K562 (cell line): ENCODE data around the gene STING1.
A peak's percentile ranks its signal among the peaks of the same experiment; 100 is the strongest.
"Not testable (repeated sequence)": the region's sequence is repeated elsewhere in the genome, so short reads cannot be mapped to it uniquely, and the experiment has no call there.

Source experiments
- CBX2 ChIP-seq: fragments of 200-600 bp; sonication (generic); IDR thresholded peaks from one replicate; pipeline ENCODE4 v1.6.1; 2012; ENCODE audit warnings: mild to moderate bottlenecking, low read length, inconsistent platforms; ENCODE audit not compliant: insufficient read depth, poor library complexity, severe bottlenecking
- CTCF ChIP-seq, 3 experiments: IDR thresholded peaks in 2 of 3; conservative IDR thresholded peaks in 1 of 3; 2 replicates each; pipeline ENCODE4 v1.5.1; 2011 to 2012; ENCODE audit warnings: low read length in 3 of 3, mild to moderate bottlenecking in 3 of 3, control low read depth in 2 of 3, improper control_type of control experiment in 1 of 3, inconsistent platforms in 1 of 3, low read depth in 1 of 3, mixed read lengths in 1 of 3, moderate library complexity in 1 of 3; ENCODE audit not compliant: insufficient read depth in 2 of 3
- EZH2 ChIP-seq: IDR thresholded peaks from 2 replicates; pipeline ENCODE4 v1.6.1; 2012; ENCODE audit warnings: low read depth, mild to moderate bottlenecking, inconsistent platforms, low read length, borderline replicate concordance
- JUNB ChIP-seq: fragments of 450-650 bp; formaldehyde crosslinking; conservative IDR thresholded peaks from 2 replicates; pipeline ENCODE4 v1.4.0; 2020; ENCODE audit warnings: mild to moderate bottlenecking
- POLR2H ChIP-seq: IDR thresholded peaks from 2 replicates; pipeline ENCODE4 v1.6.1; 2016; ENCODE audit warnings: missing genetic modification characterization, low read depth, mild to moderate bottlenecking, control low read depth, missing compliant biosample characterization, moderate library complexity
- SMARCC2 ChIP-seq: fragments of 450-650 bp; IDR thresholded peaks from 2 replicates; pipeline ENCODE4 v1.6.1; 2017; ENCODE audit warnings: antibody characterized with exemption, moderate library complexity, mild to moderate bottlenecking, low read depth
- UBTF ChIP-seq, 2 experiments: IDR thresholded peaks; 2 replicates each; pipeline ENCODE4 v1.6.1; 2012; ENCODE audit warnings: improper control_type of control experiment in 2 of 2, low read depth in 2 of 2, low read length in 2 of 2, borderline replicate concordance in 1 of 2
- USF2 ChIP-seq: sonication (generic); formaldehyde crosslinking; IDR thresholded peaks from 2 replicates; pipeline ENCODE4 v1.5.0; 2020; ENCODE audit warnings: missing genetic modification reagents
- ZNF75A ChIP-seq: fragments of 450-650 bp; formaldehyde crosslinking; IDR thresholded peaks from 2 replicates; pipeline ENCODE4 v1.4.0; 2020; ENCODE audit warnings: mild to moderate bottlenecking

DNA sequence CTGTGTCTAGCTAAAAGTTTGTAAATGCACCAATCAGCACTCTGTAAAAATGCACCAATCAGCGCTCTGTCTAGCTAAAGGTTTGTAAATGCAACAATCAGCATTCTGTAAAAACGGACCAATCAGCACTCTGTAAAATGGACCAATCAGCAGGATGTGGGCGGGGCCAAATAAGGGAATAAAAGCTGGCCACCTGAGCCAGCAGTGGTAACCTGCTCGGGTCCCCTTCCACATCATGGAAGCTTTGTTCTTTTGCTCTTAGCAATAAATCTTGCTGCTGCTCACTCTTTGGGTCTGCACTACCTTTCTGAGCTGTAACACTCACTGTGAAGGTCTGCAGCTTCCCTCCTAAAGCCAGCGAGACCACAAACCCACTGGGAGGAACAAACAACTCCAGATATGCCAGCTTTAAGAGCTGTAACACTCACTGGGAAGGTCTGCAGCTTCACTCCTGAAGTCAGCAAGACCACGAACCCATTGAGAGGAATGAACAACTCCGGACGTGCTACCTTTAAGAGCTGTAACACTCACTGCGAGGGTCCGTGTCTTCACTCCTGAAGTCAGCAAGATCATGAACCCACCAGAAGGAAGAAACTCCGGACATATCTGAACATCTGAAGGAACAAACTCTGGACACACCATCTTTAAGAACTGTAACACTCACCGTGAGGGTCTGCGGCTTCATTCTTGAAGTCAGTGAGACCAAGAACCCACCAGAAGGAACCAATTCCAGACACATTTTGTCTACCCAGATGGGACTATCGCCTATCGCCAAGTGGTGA is 20.7 kb upstream of the STING1 start:
- not testable (repeated sequence) for TF ChIP-seq USF2 (CRISPR knock-in tag); ZNF75A (CRISPR knock-in tag); SMARCC2; UBTF (IDR thresholded peaks at IDR 0.05; ENCODE audit: borderline replicate concordance in 1 of 2, low read depth in 2 of 2, low read length in 2 of 2); JUNB (CRISPR knock-in tag); CTCF (IDR thresholded peaks at IDR 0.05 in 2 of 3, conservative IDR thresholded peaks at IDR 0.05 in 1 of 3; ENCODE audit: insufficient read depth in 2 of 3, low read depth in 1 of 3, low read length in 3 of 3); CBX2; EZH2
- peak; percentile 74 for TF ChIP-seq POLR2H
